ENCODE measurements around the gene PHACTR3. TPM values are rescaled to one million over a fixed set of nuclear protein-coding genes. Genes with fewer than 3 reads are reported as not detected.

PHACTR3 gene
- total RNA-seq, 2 donors from 2014 or later = 0.13 TPM; not detected in 1

GRCh38 chr20:59802018-59802417, 197.7 kb downstream of the PHACTR3 start:
- Histone ChIP-seq H3K4me1 (ENCODE audit: control insufficient read depth, insufficient read depth, low read length) (no peaks in the 10 kb centered on the region), H3K9me3 (ENCODE audit: control insufficient read depth, low read length) (peaks cover 42% of the 10 kb centered on the region)
- WGBS, 2 experiments (ENCODE audit: insufficient coverage in 1 of 2, insufficient read length in 1 of 2) = 67 to 75% methylated on average over 2 to 4 of the region's 4 CpGs

GRCh38 chr20:59802471-59803221, 198.3 kb downstream of the PHACTR3 start:
- Histone ChIP-seq H3K27ac (ENCODE audit: low read depth, low read length) (no peak overlapping the region), H3K4me1 (ENCODE audit: control insufficient read depth, insufficient read depth, low read length) (no peaks in the 10 kb centered on the region), H3K36me3 (ENCODE audit: control insufficient read depth, insufficient read depth, low read length) (no peaks in the 10 kb centered on the region), H3K9ac (ENCODE audit: extremely low read depth, low read length, poor library complexity, severe bottlenecking) (no peak overlapping the region), H3K27me3 (ENCODE audit: control insufficient read depth, insufficient read depth, low read length, poor library complexity, severe bottlenecking) (no peaks in the 10 kb centered on the region), H3K9me3 (ENCODE audit: control insufficient read depth, low read length) (peaks cover 36% of the 10 kb centered on the region), H3K4me3 (ENCODE audit: low read length) (no peak overlapping the region)
- H3K9me3 Mint-ChIP-seq = peaks cover 37% of the 10 kb centered on the region
- H3K36me3 Mint-ChIP-seq (ENCODE audit: low read depth) = no peaks in the 10 kb centered on the region
- WGBS, 2 experiments (ENCODE audit: insufficient coverage in 1 of 2, insufficient read length in 1 of 2) = 80 to 93% methylated on average over 5 to 9 of the region's 9 CpGs
- no peak overlapping the region for H3K4me3 Mint-ChIP-seq
- DNase-seq = no peak
- no peak for TF ChIP-seq CTCF (conservative IDR thresholded peaks at IDR 0.05)
- peaks cover 35% of the 10 kb centered on the region for H3K27me3 Mint-ChIP-seq (ENCODE audit: insufficient read depth)
- peaks cover 14% of the 10 kb centered on the region for H3K4me1 Mint-ChIP-seq
- no peak overlapping the region for H3K27ac Mint-ChIP-seq

More at GRCh38 chr20:59802018-59802417, 197.7 kb downstream of the PHACTR3 start:
- no peak for DNase-seq
- no peak overlapping the region for H3K27ac ChIP-seq (ENCODE audit: low read depth, low read length)
- Mint-ChIP-seq H3K27ac (no peak overlapping the region), H3K4me1 (peaks cover 14% of the 10 kb centered on the region), H3K9me3 (peaks cover 43% of the 10 kb centered on the region), H3K4me3 (no peak overlapping the region), H3K36me3 (ENCODE audit: low read depth) (no peaks in the 10 kb centered on the region), H3K27me3 (ENCODE audit: insufficient read depth) (peaks cover 38% of the 10 kb centered on the region)
- no peak for TF ChIP-seq CTCF (conservative IDR thresholded peaks at IDR 0.05)
- no peaks in the 10 kb centered on the region for H3K36me3 ChIP-seq (ENCODE audit: control insufficient read depth, insufficient read depth, low read length)
- no peak overlapping the region for H3K4me3 ChIP-seq (ENCODE audit: low read length)
- H3K27me3 ChIP-seq (ENCODE audit: control insufficient read depth, insufficient read depth, low read length, poor library complexity, severe bottlenecking) = no peaks in the 10 kb centered on the region
- H3K9ac ChIP-seq (ENCODE audit: extremely low read depth, low read length, poor library complexity, severe bottlenecking) = no peak overlapping the region

GRCh38 chr20:59804347-59804746, 200.0 kb downstream of the PHACTR3 start:
- no peak overlapping the region for H3K27ac Mint-ChIP-seq

More at GRCh38 chr20:59804347-59804746, 200.0 kb downstream of the PHACTR3 start:
- TF ChIP-seq CTCF (conservative IDR thresholded peaks at IDR 0.05) = no peak
- no peak for DNase-seq
- Histone ChIP-seq H3K9me3 (ENCODE audit: control insufficient read depth, low read length) (peaks cover 25% of the 10 kb centered on the region), H3K36me3 (ENCODE audit: control insufficient read depth, insufficient read depth, low read length) (no peaks in the 10 kb centered on the region), H3K27me3 (ENCODE audit: control insufficient read depth, insufficient read depth, low read length, poor library complexity, severe bottlenecking) (no peaks in the 10 kb centered on the region), H3K27ac (ENCODE audit: low read depth, low read length) (no peak overlapping the region), H3K4me3 (ENCODE audit: low read length) (no peak overlapping the region), H3K9ac (ENCODE audit: extremely low read depth, low read length, poor library complexity, severe bottlenecking) (no peak overlapping the region), H3K4me1 (ENCODE audit: control insufficient read depth, insufficient read depth, low read length) (no peaks in the 10 kb centered on the region)
- H3K36me3 Mint-ChIP-seq (ENCODE audit: low read depth) = no peaks in the 10 kb centered on the region
- peaks cover 36% of the 10 kb centered on the region for H3K27me3 Mint-ChIP-seq (ENCODE audit: insufficient read depth)
- peaks cover 14% of the 10 kb centered on the region for H3K4me1 Mint-ChIP-seq
- no peak overlapping the region for H3K4me3 Mint-ChIP-seq
- 90 to 100% methylated on average over 1 to 5 of the region's 5 CpGs for WGBS, 2 experiments (ENCODE audit: insufficient coverage in 1 of 2, insufficient read length in 1 of 2)
- H3K9me3 Mint-ChIP-seq = peaks cover 26% of the 10 kb centered on the region
